Right atrium auricular region (tissue), 2 donors: ENCODE data around the gene FGR. TPM values are rescaled to one million over a fixed set of nuclear protein-coding genes. Genes with fewer than 3 reads are reported as not detected.
"Not testable (repeated sequence)": the region's sequence is repeated elsewhere in the genome, so short reads cannot be mapped to it uniquely, and the experiment has no call there.

Experiments used
- DNase-seq: peaks from one replicate; pipeline ENCODE4 v3.0.0-alpha.2; 2019; ENCODE audit warnings: low spot score
- H3K27ac ChIP-seq, 2 donors: fragments of 200-600 bp; sonication (generic); 1 replicate in 1 of 2; 2 replicates in 1 of 2; pipeline ENCODE4 v1.5.1; 2016 to 2019
- H3K27me3 ChIP-seq, 2 donors: fragments of 200-600 bp; sonication (generic); one replicate each; pipeline versions ENCODE4 v1.5.1 to v1.6.0; 2017 to 2019
- H3K36me3 ChIP-seq: fragments of 200-600 bp; sonication (generic); one replicate; pipeline ENCODE4 v1.5.1; 2016
- H3K4me1 ChIP-seq, 2 donors: fragments of 200-600 bp; sonication (generic); one replicate each; pipeline versions ENCODE4 v1.5.1 to v1.6.0; 2017 to 2019
- H3K4me3 ChIP-seq, 2 donors: fragments of 200-600 bp; sonication (generic); 1 replicate in 1 of 2; 2 replicates in 1 of 2; pipeline ENCODE4 v1.5.1; 2017 to 2019; ENCODE audit warnings: mild to moderate bottlenecking in 1 of 2, moderate library complexity in 1 of 2
- H3K9me3 ChIP-seq, 2 donors: fragments of 200-600 bp; sonication (generic); one replicate each; pipeline ENCODE4 v1.5.1; 2019
- total RNA-seq, 2 donors: library from RNA; depleted of rRNA; stranded (reverse); fragments of >200 nt; gene quantifications; one replicate each; pipeline ENCODE4 v1.1.0, GENCODE V29; 2016
- TF ChIP-seq, protein P1 (sequence below), 2 donors: fragments of 200-600 bp; sonication (generic); IDR thresholded peaks; one replicate each; pipeline ENCODE4 v1.5.1; 2019; ENCODE audit warnings: antibody characterized with exemption in 2 of 2

The FGR gene
- total RNA-seq, 2 donors from 2014 or later, result 5.7 to 19.8 TPM

DNA sequence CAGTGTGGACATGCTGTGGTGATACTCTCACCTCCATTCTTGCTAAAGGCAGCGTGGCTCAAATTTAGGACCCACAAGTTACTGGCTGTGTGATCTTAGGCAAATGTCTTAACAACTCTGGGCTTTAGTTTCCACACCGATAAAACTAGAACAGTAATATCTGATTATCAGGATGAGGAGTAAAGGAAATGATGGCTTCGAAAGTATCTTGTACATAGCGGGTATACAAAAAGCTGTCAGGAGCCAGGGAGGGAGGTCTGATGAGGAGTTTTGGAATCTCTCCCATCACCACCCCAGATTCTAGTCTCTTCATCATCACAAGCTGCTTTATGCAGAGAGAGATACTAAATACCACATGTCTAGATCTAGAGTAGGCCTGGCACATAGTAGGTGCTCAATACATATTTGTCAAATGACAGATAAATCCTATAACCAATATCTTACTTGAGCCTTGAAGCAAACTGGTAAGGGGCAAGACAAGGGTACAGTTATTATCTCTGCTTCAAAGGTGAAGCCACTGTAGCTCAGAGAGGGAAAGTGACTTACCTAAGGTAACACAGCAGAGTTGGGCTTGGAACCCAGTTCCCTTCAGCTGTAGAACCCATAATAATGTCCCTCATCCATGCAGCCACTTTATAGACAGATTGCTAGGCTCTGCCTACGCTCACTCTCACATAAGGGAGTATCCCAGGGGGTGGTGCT, 9.5 kb upstream of the FGR start:
- TF ChIP-seq, protein P1, sequence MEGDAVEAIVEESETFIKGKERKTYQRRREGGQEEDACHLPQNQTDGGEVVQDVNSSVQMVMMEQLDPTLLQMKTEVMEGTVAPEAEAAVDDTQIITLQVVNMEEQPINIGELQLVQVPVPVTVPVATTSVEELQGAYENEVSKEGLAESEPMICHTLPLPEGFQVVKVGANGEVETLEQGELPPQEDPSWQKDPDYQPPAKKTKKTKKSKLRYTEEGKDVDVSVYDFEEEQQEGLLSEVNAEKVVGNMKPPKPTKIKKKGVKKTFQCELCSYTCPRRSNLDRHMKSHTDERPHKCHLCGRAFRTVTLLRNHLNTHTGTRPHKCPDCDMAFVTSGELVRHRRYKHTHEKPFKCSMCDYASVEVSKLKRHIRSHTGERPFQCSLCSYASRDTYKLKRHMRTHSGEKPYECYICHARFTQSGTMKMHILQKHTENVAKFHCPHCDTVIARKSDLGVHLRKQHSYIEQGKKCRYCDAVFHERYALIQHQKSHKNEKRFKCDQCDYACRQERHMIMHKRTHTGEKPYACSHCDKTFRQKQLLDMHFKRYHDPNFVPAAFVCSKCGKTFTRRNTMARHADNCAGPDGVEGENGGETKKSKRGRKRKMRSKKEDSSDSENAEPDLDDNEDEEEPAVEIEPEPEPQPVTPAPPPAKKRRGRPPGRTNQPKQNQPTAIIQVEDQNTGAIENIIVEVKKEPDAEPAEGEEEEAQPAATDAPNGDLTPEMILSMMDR (IDR thresholded peaks at IDR 0.05), result no peak
- Histone ChIP-seq H3K9me3 (no peaks in the 10 kb centered on the region), H3K27me3 (no peaks in the 10 kb centered on the region), H3K27ac (no peak overlapping the region), H3K36me3 (no peaks in the 10 kb centered on the region), H3K4me1 (peaks cover 0 to 34% of the 10 kb centered on the region in 2 donors), H3K4me3 (no peak overlapping the region)
- no peak for DNase-seq

DNA sequence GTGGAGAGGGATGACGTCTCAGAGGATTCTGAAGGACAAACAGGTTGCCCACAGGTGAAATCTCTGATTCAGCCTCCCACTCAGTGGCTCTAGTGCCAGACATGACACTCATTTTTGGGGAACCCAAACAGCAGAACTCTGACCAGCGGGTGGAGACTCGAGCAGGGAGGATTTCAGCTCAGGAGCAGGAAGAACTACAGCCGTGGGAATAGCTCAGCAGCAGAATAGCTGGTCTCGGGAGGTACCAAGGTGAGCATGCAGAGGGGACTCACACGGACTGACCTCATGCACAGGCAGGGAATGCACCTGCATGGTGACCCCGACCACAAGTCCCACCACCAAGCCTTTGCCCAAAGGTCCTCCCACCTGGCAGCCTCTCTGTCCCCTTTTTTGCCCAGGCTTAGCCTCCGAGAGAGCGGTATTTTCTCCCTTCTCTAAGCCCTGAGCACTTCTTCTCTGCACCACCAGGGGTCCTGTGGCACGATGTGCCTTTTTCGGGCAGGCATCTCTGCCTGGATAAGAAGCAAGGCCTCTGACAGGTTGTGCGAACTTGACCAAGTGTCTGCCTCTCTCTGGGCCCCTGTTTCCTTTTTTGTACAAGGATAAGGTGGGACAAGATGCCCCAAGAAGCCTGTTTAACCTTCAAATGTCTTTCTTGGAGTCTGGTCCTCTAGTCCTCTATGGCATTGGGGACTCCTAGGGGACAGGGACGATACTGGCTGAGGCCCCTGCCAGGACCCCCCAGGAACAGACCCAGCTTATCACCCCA, 8.8 kb upstream of the FGR start:
- TF ChIP-seq, protein P1 (IDR thresholded peaks at IDR 0.05), result peak; percentile 77 to 83
- H3K4me1 ChIP-seq, result peaks cover 0 to 26% of the 10 kb centered on the region in 2 donors
- no peaks in the 10 kb centered on the region for H3K36me3 ChIP-seq
- H3K27ac ChIP-seq, result no peak overlapping the region
- no peaks in the 10 kb centered on the region for H3K9me3 ChIP-seq
- H3K4me3 ChIP-seq, result no peak overlapping the region
- peak; percentile 77 for DNase-seq
- no peaks in the 10 kb centered on the region for H3K27me3 ChIP-seq

DNA sequence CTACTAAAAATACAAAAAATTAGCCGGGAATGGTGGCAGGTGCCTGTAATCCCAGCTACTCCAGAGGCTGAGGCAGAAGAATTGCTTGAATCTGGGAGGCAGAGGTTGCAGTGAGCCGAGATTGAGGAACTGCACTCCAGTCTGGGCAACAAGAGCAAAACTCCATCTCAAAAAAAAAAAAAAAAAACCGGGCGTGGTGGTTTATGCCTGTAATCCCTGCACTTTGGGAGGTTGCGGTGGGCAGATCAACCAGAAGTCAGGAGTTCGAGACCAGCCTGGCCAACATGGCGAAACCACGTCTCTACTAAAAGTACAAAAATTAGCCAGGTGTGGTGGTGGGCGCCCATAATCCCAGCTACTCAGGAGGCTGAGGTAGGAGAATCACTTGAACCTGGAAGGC, 5.5 kb upstream of the FGR start:
- H3K9me3 ChIP-seq, H3K36me3 ChIP-seq: not testable (repeated sequence)

GRCh38 chr1:27638805-27639204, 3.8 kb upstream of the FGR start:
- Histone ChIP-seq H3K27me3 (no peaks in the 10 kb centered on the region), H3K4me3 (no peak overlapping the region), H3K9me3 (no peaks in the 10 kb centered on the region), H3K4me1 (peaks cover 0 to 19% of the 10 kb centered on the region in 2 donors), H3K36me3 (no peaks in the 10 kb centered on the region), H3K27ac (no peak overlapping the region)
- no peak for DNase-seq
- TF ChIP-seq, protein P1 (IDR thresholded peaks at IDR 0.05), result no peak

More for the DNA sequence above, 5.5 kb upstream of the FGR start:
- not testable (repeated sequence) for DNase-seq, H3K4me3 ChIP-seq, H3K27ac ChIP-seq, H3K27me3 ChIP-seq
- peaks cover 0 to 10% of the 10 kb centered on the region in 2 donors for H3K4me1 ChIP-seq

DNA sequence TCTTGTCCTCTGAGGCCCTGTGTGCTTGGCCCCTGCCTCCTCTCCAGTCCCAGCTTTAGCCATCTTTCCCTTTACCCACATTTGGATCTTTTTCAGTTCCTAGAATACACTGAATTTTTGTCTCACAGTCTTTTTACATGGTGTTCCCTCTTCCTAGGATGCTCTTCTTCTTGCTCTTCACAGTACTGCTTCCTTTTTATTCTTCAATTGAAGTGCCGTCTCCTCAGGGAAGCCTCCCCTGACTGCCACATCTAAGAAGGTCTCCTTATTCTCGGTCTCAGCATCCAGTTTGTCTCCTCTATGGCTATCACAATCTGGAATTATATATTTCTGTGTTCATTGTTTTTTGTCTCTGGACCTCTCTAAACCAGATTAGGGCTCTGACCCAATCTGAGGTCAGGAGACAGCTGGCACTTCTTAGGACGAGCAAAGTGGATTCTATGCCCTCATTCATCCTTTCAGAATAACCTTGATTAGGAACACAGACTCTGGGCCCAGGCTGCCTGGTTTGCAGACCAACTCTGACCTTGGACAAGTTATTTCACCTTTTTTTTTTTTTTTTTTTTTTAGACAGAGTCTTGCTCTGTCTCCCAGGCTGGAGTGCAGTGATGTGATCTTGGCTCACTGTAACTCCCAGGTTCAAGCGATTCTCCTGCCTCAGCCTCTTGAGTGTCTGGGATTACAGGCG, 3.2 kb upstream of the FGR start:
- Histone ChIP-seq H3K9me3 (no peaks in the 10 kb centered on the region), H3K36me3 (no peaks in the 10 kb centered on the region), H3K27me3 (no peaks in the 10 kb centered on the region), H3K27ac (no peak overlapping the region), H3K4me3 (no peak overlapping the region), H3K4me1 (peaks cover 0 to 22% of the 10 kb centered on the region in 2 donors)
- TF ChIP-seq, protein P1 (IDR thresholded peaks at IDR 0.05), result no peak
- no peak for DNase-seq
